Choroid plexus epithelial cell (primary cell): ENCODE results near the gene TRIB2.
A peak's percentile ranks its signal among the peaks of the same experiment; 100 is the strongest.

ENCODE experiments used
- DNase-seq: peaks from one replicate; pipeline ENCODE4 v3.0.0-alpha.2; 2010; ENCODE audit warnings: low read depth
- H3K4me3 ChIP-seq: 2 replicates; pipeline ENCODE4 v1.5.1; 2011; ENCODE audit warnings: low read depth, mild to moderate bottlenecking, control low read depth, low read length, moderate library complexity
- CTCF ChIP-seq: conservative IDR thresholded peaks from 2 replicates; pipeline ENCODE4 v1.5.1; 2011; ENCODE audit warnings: low read depth, mild to moderate bottlenecking, control low read depth, inconsistent platforms, low read length, moderate library complexity

The TRIB2 gene

GRCh38 chr2:12761104-12761503 is 44.4 kb downstream of the TRIB2 start:
- DNase-seq: no peak
- TF ChIP-seq CTCF: no peak

GRCh38 chr2:12762337-12762736 is 45.6 kb downstream of the TRIB2 start:
- no peak overlapping the region for H3K4me3 ChIP-seq
- TF ChIP-seq CTCF: no peak
- DNase-seq: no peak

More at GRCh38 chr2:12761104-12761503, 44.4 kb downstream of the TRIB2 start:
- no peak overlapping the region for H3K4me3 ChIP-seq

- no peak overlapping the region for H3K4me3 ChIP-seq
- no peak for TF ChIP-seq CTCF
- no peak for DNase-seq
These were observed 46.2 kb downstream of the TRIB2 start for GRCh38 chr2:12762976-12763375.

- TF ChIP-seq CTCF: no peak
- no peak for DNase-seq
- no peak overlapping the region for H3K4me3 ChIP-seq
These were observed 46.8 kb downstream of the TRIB2 start for GRCh38 chr2:12763486-12763885.

GRCh38 chr2:12764075-12764730 is 47.5 kb downstream of the TRIB2 start:
- H3K4me3 ChIP-seq: no peak overlapping the region
- no peak for TF ChIP-seq CTCF
- DNase-seq: peak; percentile 48

- no peak overlapping the region for H3K4me3 ChIP-seq
- TF ChIP-seq CTCF: no peak
- peak; percentile 20 for DNase-seq
These were observed 48.3 kb downstream of the TRIB2 start for GRCh38 chr2:12764849-12765605.
